Measurements from ENCODE around the gene GFOD1. TPM values are rescaled to one million over a fixed set of nuclear protein-coding genes. Genes with fewer than 3 reads are reported as not detected.

GFOD1 gene
- polyA plus RNA-seq, 1 of the 3 experiments (the other 2 are of a cell fraction) = 1.6 TPM

DNA sequence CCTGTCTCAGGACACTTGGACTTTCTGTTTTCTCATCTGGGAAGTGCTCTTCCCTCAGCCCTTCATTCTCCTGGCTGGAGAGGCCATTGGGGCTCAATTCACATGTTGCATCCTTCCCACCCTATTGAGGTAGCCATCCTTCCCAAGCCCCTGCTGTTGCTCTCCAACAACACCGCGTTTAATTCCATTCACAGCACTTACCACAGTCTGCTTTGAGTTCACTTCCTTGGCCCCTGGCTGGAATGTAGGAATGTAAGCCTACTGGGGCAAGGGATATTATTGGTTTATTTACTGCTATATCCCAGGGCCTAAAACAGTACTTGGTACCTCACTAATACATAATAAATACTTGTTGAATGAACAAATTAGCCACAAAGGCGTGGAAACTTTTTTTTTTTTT, 6.7 kb upstream of the GFOD1 start (continued):
- no peak for TF ChIP-seq FOSL2 (IDR thresholded peaks at IDR 0.05; ENCODE audit: borderline replicate concordance, low read depth)
- no peak for TF ChIP-seq YY1 (IDR thresholded peaks at IDR 0.05; ENCODE audit: low read depth)
- TF ChIP-seq GABPA (IDR thresholded peaks at IDR 0.05; ENCODE audit: low read depth) = no peak
- TF ChIP-seq TCF12 (IDR thresholded peaks at IDR 0.05) = no peak
- no peak for TF ChIP-seq NFIC (IDR thresholded peaks at IDR 0.05; ENCODE audit: borderline replicate concordance)
- TF ChIP-seq ELF1 (IDR thresholded peaks at IDR 0.05) = no peak

- CTCF ChIA-PET = no interaction called here
- POLR2A ChIA-PET = no interaction called here
- H3K4me1 ChIP-seq (ENCODE audit: control insufficient read depth in 1 of 2, insufficient read depth in 2 of 2, low read depth in 1 of 2, low read length in 1 of 2) = peaks cover 0 to under 1% of the 10 kb centered on the region in 2 experiments; a peak in 1 of 4 replicates
- H3K79me2 ChIP-seq (ENCODE audit: insufficient read depth) = no peaks in the 10 kb centered on the region
- TF ChIP-seq RAD21 (IDR thresholded peaks at IDR 0.05; ENCODE audit: low read length) = no peak
- no peak for TF ChIP-seq NFIC (IDR thresholded peaks at IDR 0.05; ENCODE audit: borderline replicate concordance)
- TF ChIP-seq USF2 (IDR thresholded peaks at IDR 0.05; ENCODE audit: borderline replicate concordance, low read depth, low read length) = no peak
- TF ChIP-seq GABPA (IDR thresholded peaks at IDR 0.05; ENCODE audit: low read depth) = no peak
- TF ChIP-seq CHD2 (IDR thresholded peaks at IDR 0.05; ENCODE audit: low read length, partially characterized antibody) = no peak
- TF ChIP-seq RCOR1 (IDR thresholded peaks at IDR 0.05; ENCODE audit: low read length) = no peak
- TF ChIP-seq TCF12 (IDR thresholded peaks at IDR 0.05) = no peak
- TF ChIP-seq RXRA (IDR thresholded peaks at IDR 0.05; ENCODE audit: borderline replicate concordance, low read depth) = no peak
- no peak for TF ChIP-seq MEF2A (IDR thresholded peaks at IDR 0.05; ENCODE audit: borderline replicate concordance, low read depth)
- no peak for TF ChIP-seq ELF1 (IDR thresholded peaks at IDR 0.05)
- TF ChIP-seq SMC3 (IDR thresholded peaks at IDR 0.05; ENCODE audit: low read depth, low read length) = no peak
- no peak for TF ChIP-seq EP300 (IDR thresholded peaks at IDR 0.05; ENCODE audit: borderline replicate concordance in 1 of 2, low read depth in 1 of 2, low read length in 1 of 2)
- H3K4me3 ChIP-seq (ENCODE audit: low read depth in 2 of 2, low read length in 1 of 2) = no peak overlapping the region
- H2AFZ ChIP-seq (ENCODE audit: low read depth) = no peak overlapping the region
- WGBS (ENCODE audit: low lambda C conversion rate) = 82% methylated on average over 3 of the region's 3 CpGs
- no peaks in the 10 kb centered on the region for H3K36me3 ChIP-seq (replicated peaks in 1 of 2; ENCODE audit: control insufficient read depth in 1 of 2, insufficient read depth in 2 of 2, low read length in 1 of 2)
- DNase-seq = no peak
- no peak overlapping the region for H3K4me2 ChIP-seq
- H4K20me1 ChIP-seq (ENCODE audit: insufficient read depth) = no peaks in the 10 kb centered on the region
- H3K27me3 ChIP-seq (ENCODE audit: insufficient read depth) = no peaks in the 10 kb centered on the region
- H3K9ac ChIP-seq = no peak overlapping the region
- no peaks in the 10 kb centered on the region for H3K9me2 ChIP-seq
- no peaks in the 10 kb centered on the region for H3F3A ChIP-seq (replicated peaks; ENCODE audit: insufficient read depth)
- no peaks in the 10 kb centered on the region for H3K9me3 ChIP-seq
- no peak overlapping the region for H3K27ac ChIP-seq (ENCODE audit: low read depth in 2 of 2, low read length in 1 of 2)
Measured at GRCh38 chr6:13493147-13493546, 5.7 kb upstream of the GFOD1 start.

- Histone ChIP-seq H3K36me3 (replicated peaks in 1 of 2; ENCODE audit: control insufficient read depth in 1 of 2, insufficient read depth in 2 of 2, low read length in 1 of 2) (no peaks in the 10 kb centered on the region), H3K27me3 (ENCODE audit: insufficient read depth) (no peaks in the 10 kb centered on the region), H3K9me2 (no peaks in the 10 kb centered on the region), H3K27ac (ENCODE audit: low read depth in 2 of 2, low read length in 1 of 2) (no peak overlapping the region), H3K4me3 (ENCODE audit: low read depth in 2 of 2, low read length in 1 of 2) (no peak overlapping the region), H3K79me2 (ENCODE audit: insufficient read depth) (no peaks in the 10 kb centered on the region), H4K20me1 (ENCODE audit: insufficient read depth) (no peaks in the 10 kb centered on the region), H3K4me1 (ENCODE audit: control insufficient read depth in 1 of 2, insufficient read depth in 2 of 2, low read depth in 1 of 2, low read length in 1 of 2) (peaks cover 0 to 4% of the 10 kb centered on the region in 2 experiments; a peak in 1 of 4 replicates), H3K9ac (no peak overlapping the region), H2AFZ (ENCODE audit: low read depth) (no peak overlapping the region), H3K4me2 (no peak overlapping the region), H3K9me3 (no peaks in the 10 kb centered on the region), H3F3A (replicated peaks; ENCODE audit: insufficient read depth) (no peaks in the 10 kb centered on the region)
- 92% methylated on average over 2 of the region's 2 CpGs for WGBS (ENCODE audit: low lambda C conversion rate)
- CTCF ChIA-PET = no interaction called here
- DNase-seq = no peak
- POLR2A ChIA-PET = no interaction called here
- TF ChIP-seq FOXM1 (IDR thresholded peaks at IDR 0.05; ENCODE audit: low read depth) (no peak), EZH2phosphoT487 (IDR thresholded peaks at IDR 0.05; ENCODE audit: borderline replicate concordance, low read depth) (no peak), FOSL2 (IDR thresholded peaks at IDR 0.05; ENCODE audit: borderline replicate concordance, low read depth) (no peak), FOXJ3 (CRISPR knock-in tag; IDR thresholded peaks at IDR 0.05) (no peak), TCF12 (IDR thresholded peaks at IDR 0.05) (no peak), ELF1 (IDR thresholded peaks at IDR 0.05) (no peak), MEF2A (IDR thresholded peaks at IDR 0.05; ENCODE audit: borderline replicate concordance, low read depth) (no peak), GATA2 (CRISPR knock-in tag; IDR thresholded peaks at IDR 0.05) (no peak), MXI1 (IDR thresholded peaks at IDR 0.05; ENCODE audit: low read depth, low read length) (no peak), MAX (IDR thresholded peaks at IDR 0.05; ENCODE audit: low read depth) (no peak), RAD21 (IDR thresholded peaks at IDR 0.05; ENCODE audit: low read length) (no peak), NRF1 (IDR thresholded peaks at IDR 0.05; ENCODE audit: low read depth, low read length) (no peak), REST (IDR thresholded peaks at IDR 0.05; ENCODE audit: low read depth, low read length) (no peak), TEAD4 (IDR thresholded peaks at IDR 0.05; ENCODE audit: borderline replicate concordance, insufficient read depth) (no peak), NFIC (IDR thresholded peaks at IDR 0.05; ENCODE audit: borderline replicate concordance) (no peak), EP300 (IDR thresholded peaks at IDR 0.05; ENCODE audit: borderline replicate concordance in 1 of 2, low read depth in 1 of 2, low read length in 1 of 2) (no peak)
Measured at GRCh38 chr6:13492357-13492756, 5.0 kb upstream of the GFOD1 start.
